Muscle of leg (tissue), 11 donors: ENCODE measurements around the gene PTK6. TPM values are rescaled to one million over a fixed set of nuclear protein-coding genes. Genes with fewer than 3 reads are reported as not detected.

Experiments used
- DNase-seq: peaks from one replicate; pipeline ENCODE4 v3.0.0; 2013
- H3K27ac ChIP-seq: one replicate; pipeline ENCODE4 v1.5.1; 2013; ENCODE audit warnings: mild to moderate bottlenecking, low read length, control low read depth
- H3K27me3 ChIP-seq: one replicate; pipeline ENCODE4 v1.6.1; 2013; ENCODE audit warnings: low read length; ENCODE audit not compliant: control insufficient read depth, insufficient read depth
- H3K36me3 ChIP-seq: one replicate; pipeline ENCODE4 v1.6.1; 2013; ENCODE audit warnings: low read length; ENCODE audit not compliant: control insufficient read depth, insufficient read depth
- H3K4me1 ChIP-seq: one replicate; pipeline ENCODE4 v1.6.1; 2013; ENCODE audit warnings: low read length; ENCODE audit not compliant: control insufficient read depth, insufficient read depth
- H3K4me3 ChIP-seq: one replicate; pipeline ENCODE4 v1.5.1; 2013; ENCODE audit warnings: low read length, control low read depth
- H3K9me3 ChIP-seq: replicated peaks from 2 replicates; pipeline ENCODE4 v1.6.1; 2013; ENCODE audit warnings: low read depth, low read length; ENCODE audit not compliant: control insufficient read depth
- WGBS: methylation state at CpG from one replicate; pipeline ENCODE4 v1.1.5; 2013; ENCODE audit warnings: missing lambda C conversion rate; ENCODE audit not compliant: insufficient coverage; 5-methylcytosine and 5-hydroxymethylcytosine counted together
- polyA plus RNA-seq, 8 donors: library from polyadenylated mRNA; unstranded; fragments of 120-200 nt; gene quantifications; one replicate each; pipeline versions ENCODE4 v1.2.1 to v1.2.3, GENCODE V29; 2013; ENCODE audit warnings: inconsistent platforms in 1 of 8, low replicate concordance in 1 of 8; ENCODE audit not compliant: insufficient read length in 8 of 8, insufficient read depth in 1 of 8
- total RNA-seq: library from RNA; stranded (reverse); fragments of 120-200 nt; gene quantifications from one replicate; pipeline ENCODE4 v1.2.4, GENCODE V29; 2013

PTK6 gene
- total and polyA plus RNA-seq, 9 donors = 0.08 to 0.61 (median 0.34) TPM; not detected in 1

- 17% methylated on average over 10 of the region's 11 CpGs for WGBS
- Histone ChIP-seq H3K36me3 (no peaks in the 10 kb centered on the region), H3K9me3 (no peaks in the 10 kb centered on the region), H3K27ac (no peak overlapping the region), H3K4me1 (peaks cover 8% of the 10 kb centered on the region), H3K27me3 (peaks cover 68% of the 10 kb centered on the region), H3K4me3 (no peak overlapping the region)
- no peak for DNase-seq
Observed at GRCh38 chr20:63548542-63548941, 11.4 kb upstream of the PTK6 start.

GRCh38 chr20:63547725-63548480 lies 10.7 kb upstream of the PTK6 start, which contains the start of gene SRMS:
Gene SRMS, minus strand, starts transcription at chr20:63547749. Its CDS starts 286 bp downstream, at chr20:63547463.
- H3K4me3 ChIP-seq = no peak within 1 kb of the TSS
- no peak for DNase-seq
- peaks cover 62% of the 10 kb centered on the region for H3K27me3 ChIP-seq
- 38% methylated on average over 26 of the region's 35 CpGs for WGBS
- H3K27ac ChIP-seq = no peak within 1 kb of the TSS
- H3K4me1 ChIP-seq = peaks cover 3% of the 10 kb centered on the region
- H3K9me3 ChIP-seq = no peaks in the 10 kb centered on the region
- H3K36me3 ChIP-seq = no peaks in the 10 kb centered on the region

- no peaks in the 10 kb centered on the region for H3K36me3 ChIP-seq
- DNase-seq = no peak
- H3K27ac ChIP-seq = no peak overlapping the region
- H3K4me1 ChIP-seq = no peaks in the 10 kb centered on the region
- no peak overlapping the region for H3K4me3 ChIP-seq
- no peaks in the 10 kb centered on the region for H3K9me3 ChIP-seq
- WGBS = 49% methylated on average over 57 of the region's 58 CpGs
- peaks cover 56% of the 10 kb centered on the region for H3K27me3 ChIP-seq
Observed at GRCh38 chr20:63546956-63547724, 10.0 kb upstream of the PTK6 start.

- Histone ChIP-seq H3K4me1 (no peaks in the 10 kb centered on the region), H3K4me3 (no peak overlapping the region), H3K36me3 (no peaks in the 10 kb centered on the region), H3K9me3 (no peaks in the 10 kb centered on the region), H3K27me3 (peaks cover 53% of the 10 kb centered on the region), H3K27ac (no peak overlapping the region)
- no peak for DNase-seq
- 58% methylated on average over 19 of the region's 20 CpGs for WGBS
Observed at GRCh38 chr20:63546256-63546955, 9.2 kb upstream of the PTK6 start.

GRCh38 chr20:63545814-63546213 lies 8.6 kb upstream of the PTK6 start:
- Histone ChIP-seq H3K27me3 (peaks cover 48% of the 10 kb centered on the region), H3K9me3 (no peaks in the 10 kb centered on the region), H3K4me3 (no peak overlapping the region), H3K27ac (no peak overlapping the region), H3K36me3 (no peaks in the 10 kb centered on the region), H3K4me1 (no peaks in the 10 kb centered on the region)
- DNase-seq = no peak
- WGBS = no CpG with 5 or more reads among the region's 6 CpGs

- Histone ChIP-seq H3K4me1 (no peaks in the 10 kb centered on the region), H3K27me3 (peaks cover 45% of the 10 kb centered on the region), H3K36me3 (no peaks in the 10 kb centered on the region), H3K4me3 (no peak overlapping the region), H3K27ac (no peak overlapping the region), H3K9me3 (no peaks in the 10 kb centered on the region)
- DNase-seq = no peak
- 59% methylated on average over 17 of the region's 19 CpGs for WGBS
Observed at GRCh38 chr20:63544958-63545516, 7.9 kb upstream of the PTK6 start.

- DNase-seq = no peak
- peaks cover 43% of the 10 kb centered on the region for H3K27me3 ChIP-seq
- H3K4me1 ChIP-seq = no peaks in the 10 kb centered on the region
- no peak overlapping the region for H3K4me3 ChIP-seq
- H3K9me3 ChIP-seq = no peaks in the 10 kb centered on the region
- 57% methylated on average over 27 of the region's 27 CpGs for WGBS
- no peak overlapping the region for H3K27ac ChIP-seq
- H3K36me3 ChIP-seq = no peaks in the 10 kb centered on the region
Observed at GRCh38 chr20:63544241-63544957, 7.2 kb upstream of the PTK6 start.

- DNase-seq = no peak
- peaks cover 39% of the 10 kb centered on the region for H3K27me3 ChIP-seq
- H3K9me3 ChIP-seq = no peaks in the 10 kb centered on the region
- H3K36me3 ChIP-seq = no peaks in the 10 kb centered on the region
- WGBS = 82% methylated on average over 4 of the region's 6 CpGs
- no peak overlapping the region for H3K4me3 ChIP-seq
- H3K27ac ChIP-seq = no peak overlapping the region
- no peaks in the 10 kb centered on the region for H3K4me1 ChIP-seq
Observed at GRCh38 chr20:63543733-63544132, 6.6 kb upstream of the PTK6 start.

- no peaks in the 10 kb centered on the region for H3K9me3 ChIP-seq
- no peak overlapping the region for H3K27ac ChIP-seq
- DNase-seq = no peak
- peaks cover 2% of the 10 kb centered on the region for H3K4me1 ChIP-seq
- H3K4me3 ChIP-seq = no peak overlapping the region
- H3K27me3 ChIP-seq = peaks cover 33% of the 10 kb centered on the region
- no peaks in the 10 kb centered on the region for H3K36me3 ChIP-seq
- 73% methylated on average over 8 of the region's 10 CpGs for WGBS
Observed at GRCh38 chr20:63543131-63543530, 6.0 kb upstream of the PTK6 start.
